ENCODE measurements around the gene CCNJL.
"Not testable (repeated sequence)": the region's sequence is repeated elsewhere in the genome, so short reads cannot be mapped to it uniquely, and the experiment has no call there.

Gene CCNJL

GRCh38 chr5:160312134-160312959, at the start of gene CCNJL:
Gene CCNJL (minus strand): TSS chr5:160312564. CDS start chr5:160311923, 641 bp downstream.
- DNase-seq, result peak; percentile 87

- no peak for DNase-seq
These were observed 49.4 kb upstream of the CCNJL start for GRCh38 chr5:160361624-160362228.

DNA sequence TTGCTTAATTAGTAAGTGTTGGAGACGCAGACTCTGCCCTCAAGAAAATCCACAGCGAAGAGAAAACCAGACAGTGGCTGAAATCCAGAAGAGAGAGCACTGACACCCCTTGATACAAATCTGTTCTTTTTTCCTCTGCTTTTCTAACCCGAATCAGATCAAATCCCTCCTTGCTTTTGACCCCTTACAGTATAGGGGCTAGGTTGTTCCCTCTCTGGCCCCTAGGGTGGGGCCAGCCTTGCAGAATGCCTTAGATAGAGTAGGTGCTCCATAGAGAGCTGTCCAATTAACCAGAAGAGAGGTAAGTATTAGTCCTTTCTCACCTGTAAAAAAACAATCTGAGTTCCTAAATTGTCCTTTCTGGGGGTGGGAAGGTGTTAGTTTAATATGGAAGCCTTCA, 47.9 kb upstream of the CCNJL start:
- no peak for DNase-seq

DNA sequence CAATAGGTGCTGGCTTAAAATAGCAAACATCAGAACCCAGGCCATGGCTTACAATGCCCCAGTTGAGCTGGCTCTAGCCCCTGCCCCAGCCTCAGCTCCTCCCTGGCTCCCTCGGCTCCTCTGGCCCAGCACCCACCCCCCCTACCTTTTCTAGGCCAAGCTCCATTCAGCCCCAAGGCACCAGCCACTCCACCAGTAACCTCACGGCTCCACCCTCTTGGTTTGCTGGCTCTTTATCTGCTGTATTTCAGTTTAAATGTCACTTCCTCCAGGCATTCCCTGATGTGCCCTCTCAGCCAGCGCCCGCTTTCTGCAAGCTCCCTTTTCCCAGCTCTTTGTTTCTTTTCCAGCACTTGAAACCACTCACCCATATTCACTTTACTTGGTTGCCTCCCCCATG, 47.5 kb upstream of the CCNJL start:
- DNase-seq, result no peak

DNA sequence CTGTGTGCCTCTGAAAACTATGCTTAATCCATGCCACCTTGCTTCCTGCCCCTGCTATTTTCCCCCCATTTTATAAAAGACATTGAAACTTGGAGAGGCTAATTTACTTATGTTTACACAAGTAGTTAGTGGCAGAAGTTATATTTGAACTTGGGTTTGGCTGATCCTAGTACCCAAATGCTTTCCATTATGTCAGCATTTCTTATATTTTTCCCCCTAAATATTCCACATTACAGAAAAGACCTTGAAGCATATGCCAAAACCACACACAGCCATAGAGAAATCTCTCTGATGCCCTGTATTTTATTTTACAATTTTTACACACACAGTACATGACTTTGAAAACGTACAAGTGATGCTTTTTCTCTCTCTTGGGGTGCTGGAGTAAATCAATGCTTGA, 46.9 kb upstream of the CCNJL start:
- no peak for DNase-seq

- no peak for DNase-seq
These were observed 45.6 kb upstream of the CCNJL start for GRCh38 chr5:160357861-160358411.

DNA sequence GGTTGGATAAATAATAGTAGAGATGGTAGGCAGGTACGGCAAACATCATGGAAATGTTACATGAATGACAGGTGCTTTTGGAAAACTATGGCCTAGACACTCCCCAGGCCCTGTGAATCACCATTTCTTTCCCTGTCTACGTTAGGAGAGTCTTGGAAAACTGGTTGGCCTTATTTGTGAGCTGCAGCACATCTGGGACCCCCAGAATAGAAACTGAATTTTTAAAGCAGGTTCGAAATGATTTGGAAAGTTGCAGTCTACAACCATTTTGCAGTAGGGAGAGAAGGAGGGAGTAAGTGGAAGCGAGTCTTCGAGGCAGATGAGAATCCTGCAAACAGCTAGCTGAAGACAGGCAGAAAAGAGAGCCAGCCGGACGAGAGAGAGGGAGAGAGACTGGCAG, 45.0 kb upstream of the CCNJL start:
- DNase-seq, result no peak

- DNase-seq, result no peak
These were observed 44.4 kb upstream of the CCNJL start for GRCh38 chr5:160356550-160357347.

DNA sequence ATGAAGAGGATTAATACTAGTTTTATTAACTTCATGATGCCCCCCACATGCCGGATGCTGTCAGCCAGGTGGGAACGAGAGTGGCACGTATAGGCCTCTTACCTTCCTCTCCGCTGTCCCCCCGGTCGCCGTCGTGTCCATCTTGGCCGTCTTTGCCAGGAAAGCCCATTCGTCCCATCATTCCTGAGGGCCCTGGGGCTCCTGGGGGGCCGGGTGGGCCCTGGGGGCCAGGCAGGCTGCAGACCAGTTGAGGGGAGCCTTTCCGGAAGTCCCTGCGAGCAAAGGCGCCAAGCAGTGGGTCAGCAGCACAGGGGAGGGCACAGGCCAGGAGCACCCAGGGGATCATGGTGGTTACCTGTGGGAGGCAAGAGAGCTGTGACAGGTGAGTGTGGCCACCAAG, 42.3 kb upstream of the CCNJL start:
- no peak for DNase-seq

GRCh38 chr5:160353379-160353778, 41.0 kb upstream of the CCNJL start:
- DNase-seq, result no peak

- DNase-seq, result no peak
These were observed 39.9 kb upstream of the CCNJL start for GRCh38 chr5:160352308-160352707.

- no peak for DNase-seq
These were observed 37.6 kb upstream of the CCNJL start for GRCh38 chr5:160349935-160350303.

DNA sequence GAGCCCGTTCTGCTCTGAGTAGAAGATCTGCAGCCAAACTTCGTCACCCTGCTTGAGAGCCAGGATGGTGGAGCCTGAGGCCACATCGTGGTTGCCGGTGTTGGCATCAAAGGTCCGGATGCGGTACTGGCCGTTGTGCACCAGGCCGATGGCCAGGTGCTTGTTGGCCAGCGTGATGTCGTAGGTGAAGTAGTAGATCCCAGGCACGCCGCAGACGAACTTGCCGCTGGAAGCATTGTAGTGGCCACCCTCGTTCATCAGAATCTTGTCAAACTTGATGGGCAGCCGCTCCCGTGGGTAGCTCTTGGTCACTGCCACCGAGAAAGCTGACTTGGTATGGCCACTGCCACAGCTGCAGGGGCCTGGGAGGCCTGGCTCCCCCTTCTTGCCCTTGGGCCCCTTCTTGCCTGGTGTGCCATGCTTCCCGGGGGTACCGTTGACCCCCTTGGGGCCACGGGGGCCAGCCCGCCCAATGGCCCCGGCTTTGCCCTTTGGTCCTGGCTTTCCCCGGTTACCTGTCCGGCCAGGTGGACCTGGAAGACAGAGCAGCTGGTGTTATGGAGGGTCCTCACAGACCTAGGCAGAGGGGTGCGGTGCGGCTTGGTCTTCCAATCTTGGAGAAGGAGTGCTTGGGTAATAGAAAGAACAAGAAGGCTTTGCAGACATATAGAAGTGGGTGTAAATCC, 37.0 kb upstream of the CCNJL start:
- DNase-seq, result no peak

GRCh38 chr5:160348080-160348479, 35.7 kb upstream of the CCNJL start:
- no peak for DNase-seq

DNA sequence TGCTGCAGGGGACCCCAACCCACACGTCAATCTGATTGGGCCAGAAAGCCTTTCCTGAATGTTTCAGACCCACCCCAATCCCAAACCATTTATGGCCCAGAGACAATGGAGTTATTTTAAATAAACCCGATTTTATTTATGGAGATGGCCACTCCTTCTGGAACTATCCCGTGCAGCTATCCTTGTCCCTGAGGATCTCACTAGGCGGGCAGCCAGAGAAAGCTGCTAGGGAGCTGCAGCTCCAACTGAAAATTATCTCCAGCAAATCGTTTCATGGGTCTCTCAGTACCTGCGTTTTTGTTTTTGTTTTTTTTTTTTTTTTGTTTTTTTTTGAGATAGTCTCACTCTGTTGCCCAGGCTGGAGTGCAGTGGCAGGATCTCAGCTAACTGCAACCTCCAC, 35.1 kb upstream of the CCNJL start:
- no peak for DNase-seq

GRCh38 chr5:160342413-160342941, 30.1 kb upstream of the CCNJL start:
- DNase-seq, result no peak

GRCh38 chr5:160341309-160341870, 29.0 kb upstream of the CCNJL start:
- no peak for DNase-seq

DNA sequence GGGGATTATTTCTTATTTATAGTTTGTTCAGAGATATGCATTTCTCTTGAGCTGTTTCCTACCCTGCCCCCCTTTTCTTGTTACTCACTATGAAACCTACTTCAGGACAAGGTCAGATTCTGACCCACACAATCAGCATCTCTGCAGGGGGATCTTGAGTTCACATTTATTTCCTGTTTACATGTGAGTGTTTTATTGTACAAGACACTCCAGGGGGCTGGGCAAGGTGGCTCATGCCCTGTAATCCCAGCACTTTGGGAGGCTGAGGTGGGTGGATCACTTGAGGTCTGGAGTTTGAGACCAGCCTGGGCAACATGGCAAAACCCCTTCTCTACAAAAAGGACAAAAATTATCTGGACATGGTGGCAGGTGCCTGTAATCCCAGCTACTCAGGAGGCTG, 28.1 kb upstream of the CCNJL start:
- DNase-seq, result not testable (repeated sequence)

DNA sequence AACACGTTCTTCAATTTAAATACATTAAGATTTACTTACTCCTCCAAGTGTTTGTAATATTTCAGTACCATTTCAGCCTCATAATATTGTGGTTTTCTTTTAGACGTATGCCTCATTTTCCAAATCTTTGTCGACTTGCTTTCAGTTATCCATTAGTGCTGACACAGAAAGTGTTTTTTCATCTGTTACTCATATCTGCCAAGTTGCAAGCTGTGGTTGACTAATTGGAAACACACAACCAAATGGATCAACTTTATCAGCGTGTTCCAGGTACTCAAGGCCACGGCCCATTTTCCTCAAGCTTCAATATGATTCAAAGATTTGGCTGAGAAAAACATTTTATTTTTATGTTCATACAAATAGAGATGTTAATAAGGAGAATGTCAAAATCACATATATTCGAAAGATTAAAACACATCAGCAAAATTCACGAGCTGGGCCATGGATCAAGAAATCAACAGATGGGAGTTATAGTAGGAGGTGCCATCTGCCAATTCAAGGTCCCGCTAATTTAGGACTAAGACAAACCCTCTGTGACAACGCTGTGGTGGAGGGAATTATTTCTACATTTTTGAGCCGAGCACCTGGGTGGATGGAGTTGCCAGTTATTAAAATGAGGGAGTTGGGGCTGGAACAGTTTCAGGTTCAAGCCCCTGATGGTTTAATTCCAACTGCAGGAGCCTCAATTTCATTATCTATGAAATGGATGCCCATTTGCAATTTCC, 27.2 kb upstream of the CCNJL start:
- no peak for DNase-seq

DNA sequence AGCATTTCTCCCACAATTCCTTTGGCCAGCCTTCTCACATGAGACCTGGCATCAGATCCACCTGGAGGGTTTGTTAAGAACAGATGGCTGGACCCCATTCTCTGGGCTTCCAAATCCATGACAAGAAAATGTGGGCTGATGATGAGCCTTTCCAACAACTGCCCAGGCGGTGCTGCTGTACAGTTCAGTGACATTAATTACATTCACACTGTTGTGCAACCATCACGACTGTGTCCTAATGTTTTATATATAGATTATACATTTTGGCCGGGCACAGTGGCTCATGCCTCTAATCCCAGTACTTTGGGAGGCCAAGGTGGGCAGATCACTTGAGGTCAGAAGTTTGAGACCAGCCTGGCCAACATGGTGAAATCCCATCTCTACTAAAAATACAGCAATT, 22.4 kb upstream of the CCNJL start:
- not testable (repeated sequence) for DNase-seq

DNA sequence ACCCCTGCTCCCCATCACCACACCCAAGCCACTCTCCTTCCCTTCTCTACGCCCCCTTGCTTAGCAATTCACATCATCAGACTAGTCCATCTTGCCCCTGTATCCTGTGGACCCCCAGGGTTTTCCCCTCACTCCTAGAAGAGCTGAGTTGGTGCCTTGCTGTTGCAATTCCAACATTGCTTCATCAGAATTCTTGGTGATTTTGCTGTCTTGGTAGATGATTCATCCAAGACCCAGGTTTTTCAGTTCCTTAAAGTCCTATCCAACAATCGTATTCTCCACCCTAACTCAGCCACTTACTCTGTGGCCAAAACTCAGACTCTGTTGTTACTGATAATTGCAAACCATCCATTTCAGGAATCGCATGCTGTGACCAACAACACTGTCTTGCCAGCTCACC, 21.4 kb upstream of the CCNJL start:
- DNase-seq, result no peak

DNA sequence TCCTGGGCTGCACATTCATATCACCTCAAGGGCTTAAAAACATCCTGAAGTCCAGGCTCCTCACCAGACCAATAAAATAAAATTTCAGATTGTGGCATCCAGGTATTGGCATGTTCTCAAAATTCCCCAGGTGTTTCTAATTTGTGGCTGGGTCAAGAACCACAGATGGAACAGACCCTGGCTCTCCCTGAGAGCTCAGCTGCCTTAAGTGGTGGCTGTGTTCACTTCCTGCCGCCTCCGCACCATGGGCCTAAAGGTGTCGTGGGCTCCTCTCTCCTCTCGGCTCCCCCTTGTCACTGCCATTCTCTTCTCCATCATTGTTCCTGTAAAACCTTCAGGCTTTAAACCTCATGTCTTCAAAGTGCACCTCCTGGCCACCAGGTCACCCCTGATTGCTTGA, 17.8 kb upstream of the CCNJL start:
- DNase-seq, result no peak
